MCF 10A (cell line): ENCODE measurements around the gene BBC3. TPM values are rescaled to one million over a fixed set of nuclear protein-coding genes. Genes with fewer than 3 reads are reported as not detected.

Experiments
- BruUV-seq: library from RNA; stranded (reverse); fragments of 400-500 nt; replicated peaks from 2 replicates; lab custom pipeline; 2021; lab: Mats Ljungman, UMichigan
- CTCF ChIA-PET: fragments of 300-600 bp; sonication (Branson Sonifier 250); formaldehyde crosslinking; extraction: SDS; loops from one replicate; lab custom pipeline; 2021; ENCODE audit warnings: antibody characterized with exemption, inconsistent platforms; lab: Yijun Ruan, JAX
- POLR2A ChIA-PET: fragments of 300-600, 350-650 bp; sonication (Branson Sonifier 250); formaldehyde crosslinking; extraction: SDS; loops from one replicate; lab custom pipeline; 2020; ENCODE audit warnings: antibody characterized with exemption, inconsistent platforms; lab: Yijun Ruan, JAX
- DNase-seq: peaks from one replicate; pipeline ENCODE4 v3.0.0-alpha.2; 2018; ENCODE audit not compliant: unreplicated experiment
- H3K27ac Mint-ChIP-seq: one replicate; pipeline ENCODE4 v1.8.0; 2022; ENCODE audit warnings: mild to moderate bottlenecking, low read depth, mixed read lengths; ENCODE audit not compliant: unreplicated experiment
- H3K27me3 Mint-ChIP-seq: one replicate; pipeline ENCODE4 v1.8.0; 2022; ENCODE audit warnings: mixed read lengths; ENCODE audit not compliant: insufficient read depth, unreplicated experiment
- H3K36me3 Mint-ChIP-seq: one replicate; pipeline ENCODE4 v1.8.0; 2022; ENCODE audit warnings: mild to moderate bottlenecking, moderate library complexity, mixed read lengths; ENCODE audit not compliant: insufficient read depth, unreplicated experiment
- H3K4me1 Mint-ChIP-seq: one replicate; pipeline ENCODE4 v1.8.0; 2022; ENCODE audit warnings: mixed read lengths; ENCODE audit not compliant: insufficient read depth, unreplicated experiment
- H3K4me3 Mint-ChIP-seq: one replicate; pipeline ENCODE4 v1.8.0; 2022; ENCODE audit warnings: mild to moderate bottlenecking, moderate library complexity, mixed read lengths; ENCODE audit not compliant: unreplicated experiment
- H3K9me3 Mint-ChIP-seq: one replicate; pipeline ENCODE4 v1.8.0; 2022; ENCODE audit warnings: mixed read lengths; ENCODE audit not compliant: unreplicated experiment
- intact Hi-C: fragments of 100-400 bp; cut with micrococcal nuclease; formaldehyde crosslinking; loops from 2 replicates; pipeline ENCODE4 v1.14.1; 2022
- total RNA-seq: library from RNA; stranded (reverse); gene quantifications from 2 replicates; pipeline ENCODE4 v1.2.3, GENCODE V29; 2022
- TF ChIP-seq, protein P1 (sequence below): fragments of 200-600 bp; IDR thresholded peaks from one replicate; pipeline ENCODE4 v1.8.0; 2022; ENCODE audit warnings: antibody characterized with exemption, mild to moderate bottlenecking; ENCODE audit not compliant: unreplicated experiment

The BBC3 gene
- total RNA-seq, 1 experiment from 2014 or later, result 19.6 TPM

DNA sequence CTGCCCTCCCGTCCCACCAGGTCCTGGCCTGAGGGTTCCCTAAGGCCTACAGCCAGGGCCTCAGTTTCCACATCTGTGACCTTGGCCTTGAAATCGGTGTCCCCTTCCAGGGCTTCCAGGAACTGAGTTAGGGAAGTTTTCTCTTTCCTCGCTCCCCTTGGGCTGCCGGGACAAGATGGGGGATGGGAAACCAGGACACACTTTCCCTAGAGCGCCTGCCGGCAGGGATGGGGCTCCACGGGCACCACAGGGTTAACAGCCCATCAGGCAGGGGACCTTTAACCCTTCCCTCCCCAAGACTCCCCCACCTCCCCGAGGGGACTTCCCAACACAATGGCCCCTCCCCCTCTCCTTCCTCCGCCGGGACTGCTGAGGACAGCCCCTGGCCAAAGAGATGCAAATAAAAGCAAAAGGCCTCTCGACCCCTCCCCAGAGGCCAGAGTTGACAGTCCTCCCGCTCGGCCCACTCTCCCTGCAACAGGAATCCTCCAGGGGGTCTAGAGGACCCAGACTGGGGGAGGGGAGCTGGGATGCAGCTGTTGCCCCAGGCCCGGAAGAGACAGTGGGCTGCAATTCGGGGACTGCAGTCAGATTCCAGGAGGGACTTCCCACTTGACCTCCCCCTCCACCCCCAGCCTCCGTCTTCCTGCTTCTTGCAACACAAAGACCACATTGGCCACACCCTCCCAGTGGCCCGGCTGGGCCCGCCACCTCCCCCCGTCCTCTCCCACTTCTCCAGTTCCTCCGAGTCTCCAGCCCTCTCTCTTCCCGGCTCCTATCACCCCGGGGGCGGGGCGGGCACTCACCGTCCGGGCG is 3.4 kb downstream of the BBC3 start:
- Mint-ChIP-seq H3K9me3 (no peaks in the 10 kb centered on the region), H3K27ac (peak overlapping the region; percentile 35), H3K4me1 (peaks cover 13% of the 10 kb centered on the region), H3K4me3 (no peak overlapping the region), H3K36me3 (peaks cover 34% of the 10 kb centered on the region), H3K27me3 (no peaks in the 10 kb centered on the region)
- POLR2A ChIA-PET, result interaction anchor here (0.6 to 7.8 kb wide), 9 partner anchors 16 to 378 kb away, joined by 3 to 56 read pairs (median 8); partner anchors contain the start of genes CCDC9 and ZC3H4
- TF ChIP-seq, protein P1, sequence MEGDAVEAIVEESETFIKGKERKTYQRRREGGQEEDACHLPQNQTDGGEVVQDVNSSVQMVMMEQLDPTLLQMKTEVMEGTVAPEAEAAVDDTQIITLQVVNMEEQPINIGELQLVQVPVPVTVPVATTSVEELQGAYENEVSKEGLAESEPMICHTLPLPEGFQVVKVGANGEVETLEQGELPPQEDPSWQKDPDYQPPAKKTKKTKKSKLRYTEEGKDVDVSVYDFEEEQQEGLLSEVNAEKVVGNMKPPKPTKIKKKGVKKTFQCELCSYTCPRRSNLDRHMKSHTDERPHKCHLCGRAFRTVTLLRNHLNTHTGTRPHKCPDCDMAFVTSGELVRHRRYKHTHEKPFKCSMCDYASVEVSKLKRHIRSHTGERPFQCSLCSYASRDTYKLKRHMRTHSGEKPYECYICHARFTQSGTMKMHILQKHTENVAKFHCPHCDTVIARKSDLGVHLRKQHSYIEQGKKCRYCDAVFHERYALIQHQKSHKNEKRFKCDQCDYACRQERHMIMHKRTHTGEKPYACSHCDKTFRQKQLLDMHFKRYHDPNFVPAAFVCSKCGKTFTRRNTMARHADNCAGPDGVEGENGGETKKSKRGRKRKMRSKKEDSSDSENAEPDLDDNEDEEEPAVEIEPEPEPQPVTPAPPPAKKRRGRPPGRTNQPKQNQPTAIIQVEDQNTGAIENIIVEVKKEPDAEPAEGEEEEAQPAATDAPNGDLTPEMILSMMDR, result no peak
- intact Hi-C loops, result no loop called here
- CTCF ChIA-PET, result interaction anchor here (0.6 to 6.0 kb wide), 3 partner anchors 14 to 19 kb away, joined by 4 to 52 read pairs (median 5); no protein-coding TSS in a partner anchor
- DNase-seq, result peak; percentile 96
- no TSS peak for BruUV-seq

DNA sequence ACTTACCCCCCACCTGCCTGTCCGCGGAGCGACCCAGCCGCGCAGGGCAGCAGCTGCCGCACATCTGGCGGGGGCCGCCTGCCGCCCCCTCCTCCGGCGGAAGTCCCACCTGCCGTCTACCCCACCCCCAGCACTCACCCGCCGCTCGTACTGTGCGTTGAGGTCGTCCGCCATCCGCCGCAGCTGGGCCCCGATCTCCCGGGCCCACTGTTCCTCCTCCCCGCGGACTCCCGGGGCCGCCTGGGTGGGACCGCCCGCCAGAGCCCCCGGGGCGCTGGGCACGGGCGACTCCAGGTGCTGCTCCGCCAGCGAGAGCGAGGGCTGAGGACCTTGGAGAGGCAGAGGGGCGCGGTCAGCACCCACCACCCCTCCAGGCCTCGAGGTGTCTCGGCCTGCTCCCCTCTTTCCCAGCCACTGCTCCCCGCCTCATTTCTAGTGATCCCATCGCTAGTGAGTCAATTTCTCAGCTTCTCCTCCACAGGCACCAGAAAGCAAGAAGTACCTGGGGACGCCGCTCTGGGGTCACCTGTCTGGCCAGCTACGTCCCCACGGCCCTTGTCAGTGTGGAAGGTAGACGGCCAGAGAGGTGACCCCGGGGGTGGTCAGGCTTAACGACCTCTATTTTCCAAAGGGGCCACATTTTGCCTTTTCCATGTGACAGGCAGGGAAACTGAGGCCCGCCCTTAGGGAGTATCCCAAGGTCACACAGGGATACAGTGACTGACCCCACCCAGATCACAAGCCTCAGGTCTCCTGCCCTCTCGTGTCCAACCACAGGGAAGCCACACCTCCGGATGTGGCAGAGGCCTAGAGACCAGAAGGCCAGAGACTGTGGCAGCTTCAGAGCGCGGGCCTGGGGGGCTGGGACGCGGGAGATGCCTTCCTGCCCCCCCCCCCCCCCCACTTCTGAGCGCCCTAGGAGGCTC is 4.3 kb downstream of the BBC3 start:
- BruUV-seq, result TSS peak; percentile 72
- intact Hi-C loops, result loop anchor here (1.0 kb wide), 1 partner anchor 16 kb away; no protein-coding TSS in a partner anchor
- Mint-ChIP-seq H3K36me3 (peaks cover 42% of the 10 kb centered on the region), H3K4me1 (peaks cover 9% of the 10 kb centered on the region), H3K27ac (peak overlapping the region; percentile 35), H3K27me3 (no peaks in the 10 kb centered on the region), H3K9me3 (no peaks in the 10 kb centered on the region), H3K4me3 (no peak overlapping the region)
- TF ChIP-seq, protein P1, result no peak
- peak; percentile 86 for DNase-seq
- ChIA-PET CTCF (interaction anchor here (0.6 to 6.0 kb wide), 5 partner anchors 13 to 32 kb away, joined by 3 to 52 read pairs (median 4); no protein-coding TSS in a partner anchor), POLR2A (interaction anchor here (0.6 to 7.8 kb wide), 19 partner anchors 10 to 627 kb away, joined by 3 to 56 read pairs (median 7); partner anchors contain the start of genes CCDC9, INAFM1, SAE1 and ZC3H4)

DNA sequence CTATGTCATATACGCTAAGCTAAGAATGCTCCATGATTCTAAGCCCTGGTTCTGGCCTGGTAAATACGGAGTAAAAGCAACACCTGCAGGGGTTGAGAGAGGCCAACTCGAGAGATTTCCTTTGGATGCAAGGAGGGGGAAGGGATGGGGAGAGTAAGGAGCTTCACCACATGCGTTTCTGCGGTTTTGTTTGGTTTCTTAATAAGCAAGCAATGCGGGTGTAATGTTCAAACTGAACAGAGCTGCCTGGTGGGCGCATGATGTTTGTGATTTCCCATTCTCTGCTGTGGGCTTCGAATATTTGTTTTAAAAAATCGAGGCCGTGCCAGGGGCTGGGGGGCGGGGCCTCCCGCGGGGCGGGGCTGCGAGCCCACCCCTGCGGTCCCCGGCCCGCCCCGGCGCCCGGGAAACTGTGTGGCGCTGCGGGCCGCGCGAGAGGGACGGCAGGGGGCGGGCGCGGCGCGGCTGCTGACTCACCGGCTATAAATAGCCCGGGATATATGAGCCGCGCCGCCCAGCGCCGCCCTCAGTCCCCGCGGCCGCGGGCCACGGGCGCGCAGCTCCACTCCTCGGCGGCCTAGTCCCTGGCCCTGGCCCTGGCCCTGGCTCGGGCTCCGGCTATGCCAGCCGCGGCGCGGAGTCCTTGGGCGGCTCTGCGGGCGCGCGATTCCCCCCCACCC is 5.1 kb downstream of the BBC3 start:
- Mint-ChIP-seq H3K4me3 (peak overlapping the region; percentile 45), H3K4me1 (peaks cover 6% of the 10 kb centered on the region), H3K27ac (no peak overlapping the region), H3K27me3 (no peaks in the 10 kb centered on the region), H3K36me3 (peaks cover 51% of the 10 kb centered on the region), H3K9me3 (no peaks in the 10 kb centered on the region)
- TF ChIP-seq, protein P1, result peak; percentile 26
- CTCF ChIA-PET, result interaction anchor here (0.6 to 6.0 kb wide), 8 partner anchors 10 to 510 kb away, joined by 3 to 52 read pairs (median 4); no protein-coding TSS in a partner anchor
- no TSS peak for BruUV-seq
- intact Hi-C loops, result loop anchor here (1.0 kb wide), 1 partner anchor 16 kb away; no protein-coding TSS in a partner anchor
- POLR2A ChIA-PET, result interaction anchor here (0.6 to 7.8 kb wide), 21 partner anchors 10 to 626 kb away, joined by 3 to 56 read pairs (median 7); partner anchors contain the start of genes CCDC9, INAFM1, SAE1 and ZC3H4
- DNase-seq, result peak; percentile 85
